ENCODE data around the gene SEMA5B.

SEMA5B gene

DNA sequence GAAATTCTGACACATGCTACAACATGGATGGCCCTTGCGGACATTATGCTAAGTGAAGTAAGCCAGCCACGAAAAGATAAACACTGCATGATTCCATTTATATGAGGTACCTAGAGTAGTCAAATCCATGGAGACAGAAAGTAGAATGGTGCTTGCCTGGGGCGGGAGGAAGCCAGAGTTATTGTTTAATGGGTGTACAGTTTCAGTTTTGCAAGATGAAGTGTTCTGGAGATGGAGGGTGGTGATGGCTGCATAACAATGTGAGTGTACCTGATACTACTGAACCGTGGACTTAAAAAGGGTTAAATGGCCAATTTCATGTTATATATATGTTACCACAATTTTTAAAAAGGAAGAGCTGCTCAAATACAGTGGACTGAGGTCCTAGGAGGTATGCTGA is 66.9 kb downstream of the SEMA5B start:
- no peak for DNase-seq (ENCODE audit: extremely low spot score)
- ChIA-PET CTCF (interaction anchor here (1.0 to 1.5 kb wide), 2 partner anchors 17 to 18 kb away, joined by 3 to 4 read pairs; no protein-coding TSS in a partner anchor), POLR2A (interaction anchor here (0.6 kb wide), 1 partner anchor 1129 kb away, joined by 3 read pairs; no protein-coding TSS in a partner anchor)
- TF ChIP-seq, protein P1, sequence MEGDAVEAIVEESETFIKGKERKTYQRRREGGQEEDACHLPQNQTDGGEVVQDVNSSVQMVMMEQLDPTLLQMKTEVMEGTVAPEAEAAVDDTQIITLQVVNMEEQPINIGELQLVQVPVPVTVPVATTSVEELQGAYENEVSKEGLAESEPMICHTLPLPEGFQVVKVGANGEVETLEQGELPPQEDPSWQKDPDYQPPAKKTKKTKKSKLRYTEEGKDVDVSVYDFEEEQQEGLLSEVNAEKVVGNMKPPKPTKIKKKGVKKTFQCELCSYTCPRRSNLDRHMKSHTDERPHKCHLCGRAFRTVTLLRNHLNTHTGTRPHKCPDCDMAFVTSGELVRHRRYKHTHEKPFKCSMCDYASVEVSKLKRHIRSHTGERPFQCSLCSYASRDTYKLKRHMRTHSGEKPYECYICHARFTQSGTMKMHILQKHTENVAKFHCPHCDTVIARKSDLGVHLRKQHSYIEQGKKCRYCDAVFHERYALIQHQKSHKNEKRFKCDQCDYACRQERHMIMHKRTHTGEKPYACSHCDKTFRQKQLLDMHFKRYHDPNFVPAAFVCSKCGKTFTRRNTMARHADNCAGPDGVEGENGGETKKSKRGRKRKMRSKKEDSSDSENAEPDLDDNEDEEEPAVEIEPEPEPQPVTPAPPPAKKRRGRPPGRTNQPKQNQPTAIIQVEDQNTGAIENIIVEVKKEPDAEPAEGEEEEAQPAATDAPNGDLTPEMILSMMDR (IDR thresholded peaks at IDR 0.05; ENCODE audit: control extremely low read depth, extremely low read depth, low read depth, missing control alignments): no peak

DNA sequence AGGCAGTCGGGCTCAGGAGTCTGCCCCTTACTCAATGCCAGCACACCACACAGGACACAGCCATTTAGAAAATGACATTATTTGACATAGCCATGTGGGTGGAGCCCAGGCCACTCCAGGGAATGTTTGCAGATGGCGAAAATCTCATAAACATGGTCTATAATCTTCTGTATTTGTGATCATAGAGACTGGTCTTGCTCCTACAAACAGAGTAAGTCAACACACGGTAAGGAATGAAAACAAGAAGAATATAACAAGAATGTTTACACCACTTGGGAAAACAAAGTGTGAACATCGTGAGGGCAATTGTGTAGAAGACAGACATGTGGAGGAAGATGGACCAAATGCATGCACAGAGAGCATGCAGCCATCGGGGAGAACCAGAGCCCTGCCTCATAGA is 68.2 kb downstream of the SEMA5B start:
- TF ChIP-seq, protein P1 (IDR thresholded peaks at IDR 0.05; ENCODE audit: control extremely low read depth, extremely low read depth, low read depth, missing control alignments): no peak
- DNase-seq (ENCODE audit: extremely low spot score): no peak
- ChIA-PET CTCF (no interaction called here), POLR2A (no interaction called here)

DNA sequence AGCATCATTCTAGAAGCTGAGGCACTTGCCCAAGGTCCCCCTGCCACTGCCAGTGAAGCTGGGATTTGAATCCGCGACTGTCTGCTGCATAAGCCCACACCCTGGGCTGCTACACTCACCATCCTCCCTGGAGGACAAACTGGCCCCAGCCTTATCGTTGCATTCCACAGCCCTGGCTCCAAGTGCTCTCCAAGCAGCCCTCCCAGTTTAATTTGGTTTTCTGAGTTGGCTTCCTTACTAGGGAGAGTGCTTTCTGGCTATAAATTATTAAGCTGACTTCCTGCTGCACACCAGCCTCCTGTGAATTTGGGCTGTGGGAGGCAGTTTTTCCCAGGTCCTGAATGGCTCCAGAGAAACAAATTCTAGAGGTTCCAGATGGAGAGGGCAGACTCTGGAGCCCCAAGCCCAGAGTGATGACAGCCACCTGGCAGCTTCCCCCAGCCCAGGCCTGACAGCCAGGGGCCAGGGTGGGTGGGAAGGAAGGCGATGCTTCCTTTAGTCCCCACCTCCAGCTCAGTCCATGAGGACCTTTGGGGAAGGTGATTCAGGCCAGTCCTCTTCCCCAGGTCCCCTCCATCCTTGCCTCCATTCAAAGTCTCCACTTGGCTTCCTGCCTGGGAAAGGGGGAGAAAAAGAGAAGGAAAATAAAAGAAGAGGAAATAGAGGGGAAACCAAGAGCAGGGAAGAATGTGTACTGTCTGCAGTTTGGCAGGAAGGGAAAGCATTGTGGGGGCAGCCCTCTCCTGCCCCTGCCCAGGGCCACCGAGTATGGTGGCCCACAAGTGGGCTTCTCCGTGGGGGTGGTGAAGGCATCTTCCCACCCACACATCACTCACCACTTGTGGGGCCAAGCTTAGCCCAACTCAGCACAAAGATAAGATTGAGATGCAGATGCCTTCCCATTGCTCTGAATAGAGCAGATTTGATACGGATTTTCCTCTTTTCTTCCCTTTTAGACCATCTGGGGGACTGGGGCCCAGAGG is 69.6 kb downstream of the SEMA5B start:
- CTCF ChIA-PET: interaction anchor here (3.7 kb wide), 1 partner anchor 15 kb away, joined by 21 read pairs; no protein-coding TSS in a partner anchor
- TF ChIP-seq, protein P1 (IDR thresholded peaks at IDR 0.05; ENCODE audit: control extremely low read depth, extremely low read depth, low read depth, missing control alignments): no peak
- DNase-seq (ENCODE audit: extremely low spot score): no peak
- POLR2A ChIA-PET: no interaction called here

GRCh38 chr3:122956693-122957455 is 70.7 kb downstream of the SEMA5B start:
- ChIA-PET POLR2A (no interaction called here), CTCF (interaction anchor here (1.7 to 3.7 kb wide), 2 partner anchors 8 to 14 kb away, joined by 6 to 21 read pairs; no protein-coding TSS in a partner anchor)

DNA sequence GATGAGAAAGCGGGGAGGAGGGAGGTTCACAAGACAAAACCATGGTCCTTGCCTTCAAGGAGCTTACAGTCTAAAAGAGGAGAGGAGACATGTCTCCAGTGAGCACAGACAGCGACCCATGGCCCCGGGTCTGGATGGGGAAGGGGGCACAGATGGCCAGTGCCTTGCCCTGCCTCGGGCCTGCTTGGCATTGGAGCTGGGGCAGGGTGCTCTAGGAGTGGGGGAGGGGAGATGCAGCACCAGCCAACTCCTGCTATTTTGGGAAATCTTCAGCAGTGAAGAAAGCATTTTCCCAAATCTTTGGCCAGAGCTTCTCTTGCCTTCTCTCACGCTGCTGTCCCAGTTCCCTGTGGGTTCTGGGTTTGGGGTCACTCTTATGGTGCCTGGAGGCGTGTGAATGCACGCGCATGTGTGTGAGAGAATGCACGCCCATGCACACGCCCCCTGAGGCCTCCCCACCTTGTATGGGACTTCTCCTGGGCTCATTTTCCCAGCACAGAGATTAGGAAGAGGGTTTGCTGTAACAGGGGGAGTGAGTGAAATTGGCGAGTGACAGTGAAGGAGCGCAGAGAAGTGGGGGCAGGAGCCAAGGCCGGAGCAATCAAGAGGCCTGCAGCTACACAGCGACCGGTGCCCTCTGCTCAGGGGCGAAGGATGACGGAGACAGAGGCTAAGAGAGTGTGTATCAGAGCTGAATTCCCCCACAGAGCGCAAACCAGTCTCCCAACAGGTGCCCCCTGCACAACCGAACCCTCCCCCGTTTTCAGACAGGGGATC is 71.5 kb downstream of the SEMA5B start:
- CTCF ChIA-PET: interaction anchor here (1.3 to 3.7 kb wide), 3 partner anchors 9 to 30 kb away, joined by 3 to 21 read pairs (median 6); no protein-coding TSS in a partner anchor
- POLR2A ChIA-PET: no interaction called here

More at GRCh38 chr3:122956693-122957455, 70.7 kb downstream of the SEMA5B start:
- no peak for DNase-seq (ENCODE audit: extremely low spot score)
- TF ChIP-seq, protein P1 (IDR thresholded peaks at IDR 0.05; ENCODE audit: control extremely low read depth, extremely low read depth, low read depth, missing control alignments): no peak

More for the DNA sequence above, 71.5 kb downstream of the SEMA5B start:
- no peak for DNase-seq (ENCODE audit: extremely low spot score)
- TF ChIP-seq, protein P1 (IDR thresholded peaks at IDR 0.05; ENCODE audit: control extremely low read depth, extremely low read depth, low read depth, missing control alignments): no peak

Measured in GM10248 (cell line).